GM12875 (cell line): ENCODE results near the gene CALN1.

ENCODE experiments used
- H3K4me3 ChIP-seq: one replicate; pipeline ENCODE4 v1.5.1; 2011; ENCODE audit warnings: low read depth, low read length, control low read depth
- CTCF ChIP-seq: IDR thresholded peaks from 2 replicates; pipeline ENCODE4 v1.5.1; 2011; ENCODE audit warnings: low read depth, mild to moderate bottlenecking, control low read depth, inconsistent platforms, low read length, moderate library complexity, borderline replicate concordance; ENCODE audit not compliant: insufficient read depth

CALN1 gene

DNA sequence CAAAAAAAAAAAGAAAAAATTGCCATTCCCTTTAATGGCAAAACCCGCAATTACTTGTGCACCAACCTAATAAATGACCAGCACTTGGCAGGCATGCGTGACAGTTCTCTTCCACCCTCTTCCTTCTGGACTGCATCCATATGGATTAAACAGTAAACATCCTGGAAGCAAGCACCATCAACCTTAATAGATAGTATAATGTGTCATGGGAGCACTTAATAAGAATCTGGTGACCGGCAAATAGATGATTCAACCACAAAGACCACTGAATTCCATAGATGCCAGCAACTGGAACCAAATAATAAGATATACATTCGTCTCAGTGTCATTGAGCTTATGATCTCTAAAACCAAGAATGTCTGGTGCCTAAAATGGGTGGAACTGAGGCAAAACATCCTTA, 610.2 kb downstream of the CALN1 start:
- no peak for TF ChIP-seq CTCF
- no peak overlapping the region for H3K4me3 ChIP-seq

- no peak overlapping the region for H3K4me3 ChIP-seq
- no peak for TF ChIP-seq CTCF
Measured at GRCh38 chr7:71800321-71800720, 611.8 kb downstream of the CALN1 start.

DNA sequence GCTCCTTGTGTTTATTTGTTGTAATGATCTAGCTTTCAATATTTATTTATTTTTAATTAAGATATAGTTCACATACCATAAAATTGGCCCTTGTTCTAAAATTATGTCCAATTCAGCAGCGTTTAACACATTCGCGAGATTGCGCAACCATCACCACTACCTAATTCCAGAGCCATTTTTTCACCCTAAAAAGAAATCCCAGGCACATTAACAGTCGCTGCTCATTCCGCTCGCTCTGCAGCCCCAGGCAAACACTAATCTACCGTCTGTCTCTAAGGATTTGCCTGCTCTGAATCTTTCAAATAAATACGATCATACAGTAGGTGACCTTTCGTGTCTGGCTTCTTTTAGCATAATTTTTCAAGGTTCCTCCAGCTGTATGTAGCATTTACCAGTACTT, 616.7 kb downstream of the CALN1 start:
- H3K4me3 ChIP-seq: no peak overlapping the region
- no peak for TF ChIP-seq CTCF

DNA sequence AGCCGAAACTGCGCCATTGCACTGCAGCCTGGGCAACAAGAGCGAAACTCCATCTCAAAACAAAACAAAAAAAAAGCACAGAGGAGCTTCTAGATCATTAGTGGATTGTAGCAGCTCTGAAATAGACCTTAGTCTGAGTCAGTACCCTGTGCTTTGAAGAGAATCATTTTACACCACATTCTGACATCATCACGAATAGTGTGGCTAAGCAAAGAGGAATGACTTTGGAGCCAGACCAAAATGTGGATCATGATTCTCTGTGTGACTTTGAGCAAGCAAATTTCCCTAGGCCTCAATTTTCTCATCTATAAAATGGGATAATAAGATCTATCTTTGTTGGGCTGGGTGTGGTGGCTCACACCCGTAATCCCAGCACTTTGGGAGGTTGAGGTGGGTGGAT, 618.9 kb downstream of the CALN1 start:
- no peak overlapping the region for H3K4me3 ChIP-seq
- no peak for TF ChIP-seq CTCF

GRCh38 chr7:71787513-71787912, 624.6 kb downstream of the CALN1 start:
- no peak overlapping the region for H3K4me3 ChIP-seq
- no peak for TF ChIP-seq CTCF

- no peak overlapping the region for H3K4me3 ChIP-seq
- no peak for TF ChIP-seq CTCF
Measured at GRCh38 chr7:71785216-71785615, 626.9 kb downstream of the CALN1 start.

- H3K4me3 ChIP-seq: no peak overlapping the region
- TF ChIP-seq CTCF: no peak
Measured at GRCh38 chr7:71784781-71785180, 627.4 kb downstream of the CALN1 start.
